Measurements from ENCODE around the gene USP6.
"Not testable (repeated sequence)": the region's sequence is repeated elsewhere in the genome, so short reads cannot be mapped to it uniquely, and the experiment has no call there.

USP6 gene

DNA sequence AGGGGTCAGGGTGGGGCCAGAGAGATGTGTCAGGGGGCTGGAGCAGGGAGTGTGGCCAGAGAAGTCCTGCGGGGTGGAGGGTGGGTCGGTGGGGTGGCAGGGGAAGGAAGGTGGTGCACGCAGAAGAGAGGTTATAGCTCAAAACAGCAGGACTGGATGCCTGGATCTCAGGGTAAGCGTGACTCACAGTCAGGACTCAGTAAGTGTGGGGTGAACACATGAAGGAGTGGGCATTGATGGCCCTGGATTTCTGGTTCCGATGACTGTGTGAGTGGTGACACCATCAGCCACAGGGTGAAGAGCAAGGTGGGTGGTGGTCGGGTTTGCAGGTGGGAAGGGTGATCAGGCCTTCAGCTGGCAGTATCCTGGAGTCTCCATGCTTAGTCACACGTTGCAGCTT lies 6.2 kb downstream of the USP6 start:
- not testable (repeated sequence) for DNase-seq (ENCODE audit: low spot score)

DNA sequence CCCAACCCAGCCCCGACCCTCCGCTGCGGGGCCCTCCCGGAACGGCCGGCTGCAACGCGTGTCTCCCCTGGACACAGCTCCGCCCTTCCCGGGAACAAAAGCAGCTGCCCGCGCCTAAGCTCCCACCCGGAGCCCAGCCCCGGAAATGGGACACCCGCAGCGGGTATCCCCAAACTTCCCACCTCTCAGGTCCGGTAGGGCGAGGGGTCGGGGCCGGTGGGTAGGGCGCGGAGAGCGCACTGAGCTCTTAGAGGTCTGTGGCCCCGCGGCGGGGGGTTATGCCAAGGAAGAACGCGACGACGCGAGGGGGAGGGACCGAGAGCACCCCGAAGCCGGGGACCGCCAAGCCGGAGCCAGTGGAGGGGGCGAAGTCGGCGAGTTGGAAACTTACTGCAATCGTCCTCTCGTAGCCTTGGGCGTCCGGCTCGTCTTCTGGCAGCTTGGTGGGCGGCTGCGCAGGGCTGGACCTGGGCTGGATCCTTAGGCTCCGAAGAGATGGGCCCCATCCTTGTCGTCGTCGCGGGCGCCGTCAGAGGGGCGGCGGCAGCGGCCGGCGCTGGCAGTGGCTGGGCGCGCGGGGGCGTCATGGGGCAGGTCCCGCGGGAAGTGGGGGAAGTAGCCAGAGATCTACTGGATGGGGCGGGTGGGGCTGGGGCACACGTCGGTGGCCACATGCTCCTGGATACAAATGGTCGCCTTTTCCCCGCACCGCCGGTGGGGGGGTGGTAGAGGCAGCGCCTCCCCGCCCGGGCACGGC lies 6.9 kb downstream of the USP6 start:
- peak; percentile 43 for DNase-seq (ENCODE audit: low spot score)

DNA sequence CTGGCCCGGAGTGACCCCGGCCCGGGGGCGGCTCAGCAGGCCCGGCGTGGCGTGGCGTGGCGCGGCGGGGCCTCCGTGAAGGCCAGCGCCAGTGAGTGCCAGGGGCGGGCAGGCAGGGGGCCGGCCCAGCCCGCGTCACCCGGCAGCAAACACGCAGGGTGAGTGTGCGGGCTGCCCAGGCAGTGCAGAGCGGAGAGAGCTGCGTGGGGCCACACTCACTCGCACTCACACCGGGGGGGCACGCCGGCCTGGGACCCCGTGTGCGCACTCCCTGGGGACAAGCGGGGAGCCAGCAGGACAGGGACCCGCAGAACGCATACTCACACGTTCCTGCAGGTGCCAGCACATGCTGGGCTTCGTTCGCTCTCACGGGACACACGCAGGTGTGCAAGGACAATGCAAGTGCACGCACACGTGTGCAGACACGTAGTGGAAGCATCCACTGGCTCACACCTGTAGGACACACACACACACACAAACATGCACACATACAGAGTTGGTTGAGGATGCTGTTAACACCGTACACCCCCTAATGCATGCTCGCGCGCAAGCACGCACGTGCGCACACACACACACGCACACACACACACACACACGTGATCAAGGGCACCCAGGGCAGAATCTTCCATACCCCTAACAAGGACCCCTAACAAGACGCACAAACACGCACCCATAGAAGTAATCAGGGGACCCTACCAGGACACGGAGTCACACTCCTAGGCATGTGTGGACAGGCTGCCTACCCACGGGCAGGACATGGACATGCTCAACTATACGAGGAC lies 7.7 kb downstream of the USP6 start:
- no peak for DNase-seq (ENCODE audit: low spot score)

DNA sequence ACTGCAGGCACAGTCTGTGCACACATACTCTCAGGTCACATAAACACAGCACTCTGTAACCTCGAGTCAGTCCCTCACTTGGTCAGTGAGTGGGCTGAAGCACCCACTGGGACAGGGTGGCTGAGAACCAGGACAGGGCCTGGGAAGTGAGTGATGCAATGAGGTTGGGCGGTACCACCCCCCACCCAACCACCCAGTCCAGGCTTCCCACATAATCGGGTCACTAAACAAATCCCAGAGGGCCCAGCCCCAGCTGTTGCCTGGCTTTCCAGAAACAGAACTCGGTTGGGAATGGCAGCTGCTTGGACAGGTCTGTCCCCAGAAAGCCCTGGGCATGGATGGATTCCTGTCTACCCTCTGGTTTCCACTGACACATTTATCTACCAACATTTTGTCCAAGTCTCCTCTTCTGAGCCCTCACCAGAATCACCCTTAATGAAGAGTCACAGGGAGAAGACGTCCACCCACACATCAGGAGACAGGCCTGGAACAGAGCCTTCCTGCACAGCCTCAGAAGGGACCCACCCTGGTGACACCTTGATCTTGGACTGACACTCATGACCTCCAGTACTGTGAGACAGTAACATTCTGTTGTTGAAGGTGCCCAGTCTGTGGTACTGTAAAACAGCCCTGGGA lies 8.4 kb downstream of the USP6 start:
- not testable (repeated sequence) for DNase-seq (ENCODE audit: low spot score)

DNA sequence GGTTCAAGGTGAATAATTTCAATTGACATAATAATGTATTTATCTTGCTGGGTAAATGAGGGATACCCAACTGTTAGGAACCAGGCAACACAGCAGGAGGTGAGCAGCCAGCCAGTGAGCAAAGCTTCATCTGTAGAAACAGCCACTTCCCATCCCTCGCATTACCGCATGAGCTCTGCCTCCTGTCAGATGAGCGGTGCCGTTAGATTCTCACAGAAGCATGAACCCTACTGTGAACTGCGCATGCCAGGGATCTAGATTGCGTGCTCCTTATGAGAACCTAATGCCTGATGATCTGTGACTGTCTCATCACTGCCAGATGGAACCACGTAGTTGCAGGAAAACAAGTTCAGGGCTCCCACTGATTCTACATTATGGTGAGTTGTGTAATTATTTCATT lies 9.1 kb downstream of the USP6 start:
- DNase-seq (ENCODE audit: low spot score): not testable (repeated sequence)

DNA sequence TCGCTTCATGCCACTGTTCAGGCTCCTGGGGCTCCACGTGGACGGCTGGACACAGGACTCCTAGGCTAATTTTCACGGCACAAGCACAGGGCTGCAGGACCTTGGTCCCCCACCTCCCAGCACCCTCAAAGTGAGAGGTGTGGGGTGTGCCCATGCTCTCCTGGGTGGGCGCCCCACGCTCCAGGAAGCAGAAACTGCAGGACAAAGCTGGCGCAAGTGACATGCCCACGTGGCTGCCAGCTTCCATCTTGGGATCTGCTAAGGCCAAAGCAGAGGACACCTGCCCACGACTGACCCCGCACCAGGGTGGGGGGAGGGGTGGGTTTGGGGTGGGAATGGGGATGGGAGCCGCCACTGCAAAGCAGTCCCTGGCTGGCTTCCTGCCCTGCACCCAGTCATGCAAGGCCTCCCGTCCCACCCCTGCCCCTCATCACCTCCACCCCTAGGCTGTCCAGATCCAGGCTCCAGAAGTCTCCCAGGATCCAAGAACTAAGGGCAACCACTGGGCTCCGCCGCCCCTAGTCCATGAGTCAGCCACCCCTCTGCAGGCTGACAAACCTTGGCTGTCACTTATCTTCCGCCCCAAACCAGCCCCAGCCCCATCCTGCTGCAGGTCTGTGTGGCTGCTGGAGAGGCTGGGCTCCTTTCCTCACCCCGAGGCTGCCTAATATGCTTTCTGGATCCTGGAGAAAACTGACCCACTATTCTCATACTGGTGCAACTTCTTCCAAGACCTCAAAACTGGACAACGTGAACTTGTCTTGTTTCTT lies 11.1 kb downstream of the USP6 start:
- DNase-seq (ENCODE audit: low spot score): no peak

DNA sequence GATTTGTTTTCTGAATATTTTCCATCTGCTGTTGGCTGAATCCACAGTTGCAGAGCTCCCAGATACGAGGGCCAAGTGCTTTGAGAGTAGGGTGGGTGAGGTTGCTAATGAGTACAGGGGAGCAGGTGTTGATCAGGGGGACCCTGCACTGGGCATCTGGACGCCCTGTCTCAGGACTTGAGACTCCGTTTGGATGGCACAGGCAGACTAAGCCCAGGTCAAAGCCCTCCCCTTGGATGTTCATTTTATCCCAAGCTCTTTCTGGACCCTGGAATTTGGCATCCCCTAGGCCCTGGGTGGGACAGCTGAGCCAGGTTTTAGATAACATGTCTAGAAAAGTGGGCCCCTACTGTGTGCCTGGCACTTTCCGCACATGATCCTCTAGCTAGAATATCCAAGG lies 12.1 kb downstream of the USP6 start:
- DNase-seq (ENCODE audit: low spot score): no peak

DNA sequence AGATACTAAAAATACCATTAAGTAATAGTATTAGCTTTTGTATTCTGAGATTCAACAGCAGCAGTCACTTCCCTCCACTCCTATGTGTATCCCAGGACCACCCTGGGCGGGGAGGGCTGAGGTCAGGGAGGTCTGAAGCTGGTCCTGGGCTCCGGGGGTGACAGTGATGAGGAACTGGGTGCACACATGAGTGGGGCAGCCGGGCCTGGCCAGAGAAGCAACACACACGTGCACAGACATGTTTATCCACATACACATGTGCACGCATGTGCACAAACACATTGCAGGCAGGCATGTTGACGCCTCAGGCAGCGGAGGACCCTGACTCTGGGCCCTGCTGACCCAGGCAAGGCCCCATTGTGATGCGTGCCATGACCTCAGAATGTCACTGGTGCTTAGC lies 12.6 kb downstream of the USP6 start:
- DNase-seq (ENCODE audit: low spot score): not testable (repeated sequence)

DNA sequence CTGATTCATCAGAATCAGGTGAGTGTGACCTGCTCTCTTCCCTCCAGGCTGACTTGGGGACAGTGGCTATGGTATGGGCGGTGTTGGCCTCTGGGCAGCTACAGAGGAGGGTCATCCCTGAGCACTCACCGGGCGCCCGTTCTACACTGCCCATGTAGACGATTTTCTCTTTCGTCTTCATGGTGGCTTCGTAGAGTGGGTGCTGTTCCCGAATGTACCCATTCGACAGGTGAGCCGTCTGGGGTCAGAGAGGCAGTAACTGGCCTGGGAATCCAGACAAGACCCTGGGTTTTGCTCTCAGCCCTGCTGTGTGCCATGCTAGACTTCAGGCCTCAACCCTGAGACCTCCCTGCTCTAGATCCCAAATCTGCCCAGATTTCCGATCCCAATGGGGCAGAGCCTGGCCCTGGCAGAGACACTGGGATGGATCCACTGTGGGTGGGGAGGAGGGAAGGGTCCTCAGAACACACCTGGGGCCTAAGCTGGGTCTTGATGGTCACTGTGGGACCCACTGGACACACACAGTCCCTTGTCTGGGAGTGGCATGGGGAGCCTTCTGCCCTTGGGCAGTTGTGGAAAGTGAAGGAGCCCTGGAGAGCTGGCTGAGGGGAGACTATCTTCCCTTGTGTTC lies 13.2 kb downstream of the USP6 start:
- no peak for DNase-seq (ENCODE audit: low spot score)

DNA sequence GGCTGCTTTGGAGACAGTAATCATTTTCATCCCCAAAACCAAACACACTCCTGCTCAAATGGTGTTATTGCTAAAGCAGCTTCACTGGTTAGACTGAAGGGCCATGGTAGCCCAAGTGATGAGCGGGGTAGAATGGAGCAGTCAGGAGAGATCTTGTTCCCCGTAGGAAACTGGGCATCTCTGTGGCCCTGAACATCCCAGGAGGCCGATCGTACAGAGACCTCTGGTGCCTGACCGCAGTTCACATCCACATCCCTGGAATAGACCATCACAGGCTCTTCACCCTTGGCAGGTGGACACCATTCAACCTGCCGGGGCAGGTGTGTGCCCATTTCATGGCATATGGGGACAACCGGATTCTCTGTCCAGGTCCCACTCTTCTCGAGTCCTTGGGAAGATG lies 13.9 kb downstream of the USP6 start:
- not testable (repeated sequence) for DNase-seq (ENCODE audit: low spot score)

DNA sequence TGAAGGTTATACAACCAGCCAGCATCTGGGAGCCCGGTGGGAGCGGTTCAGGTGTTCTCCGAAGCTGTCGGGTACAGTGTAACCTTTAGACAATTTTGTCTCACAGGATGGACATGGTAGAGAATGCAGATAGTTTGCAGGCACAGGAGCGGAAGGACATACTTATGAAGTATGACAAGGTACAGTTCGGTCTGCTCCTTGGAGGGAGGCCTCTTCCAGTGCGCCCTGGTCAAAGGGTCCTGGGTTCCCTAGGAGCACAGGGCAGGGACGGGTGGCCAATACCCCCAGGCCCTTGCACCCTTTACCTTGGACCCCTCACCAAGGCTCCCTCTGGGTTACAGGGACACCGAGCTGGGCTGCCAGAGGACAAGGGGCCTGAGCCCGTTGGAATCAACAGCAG lies 14.4 kb downstream of the USP6 start:
- DNase-seq (ENCODE audit: low spot score): not testable (repeated sequence)

DNA sequence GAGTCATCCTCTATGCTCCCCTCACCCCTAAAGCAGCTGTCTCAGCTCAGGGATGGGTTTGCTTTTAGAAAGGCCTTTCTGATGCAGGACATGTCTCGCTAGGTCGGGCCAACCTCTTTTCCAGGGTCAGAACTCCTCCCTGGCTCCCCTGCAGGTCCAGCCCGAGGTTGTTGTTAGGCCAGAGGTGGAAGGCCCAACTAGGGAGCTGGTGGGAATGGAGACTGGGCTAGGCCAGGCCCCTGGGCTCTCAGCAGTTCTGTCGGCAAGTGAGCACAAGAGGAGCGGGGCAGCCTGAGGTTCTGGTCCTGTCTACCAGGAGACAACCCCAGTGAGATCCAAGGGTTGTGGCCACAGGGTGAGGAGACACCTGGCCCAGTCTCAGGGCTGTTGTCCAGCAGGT lies 14.9 kb downstream of the USP6 start:
- DNase-seq (ENCODE audit: low spot score): not testable (repeated sequence)

DNA sequence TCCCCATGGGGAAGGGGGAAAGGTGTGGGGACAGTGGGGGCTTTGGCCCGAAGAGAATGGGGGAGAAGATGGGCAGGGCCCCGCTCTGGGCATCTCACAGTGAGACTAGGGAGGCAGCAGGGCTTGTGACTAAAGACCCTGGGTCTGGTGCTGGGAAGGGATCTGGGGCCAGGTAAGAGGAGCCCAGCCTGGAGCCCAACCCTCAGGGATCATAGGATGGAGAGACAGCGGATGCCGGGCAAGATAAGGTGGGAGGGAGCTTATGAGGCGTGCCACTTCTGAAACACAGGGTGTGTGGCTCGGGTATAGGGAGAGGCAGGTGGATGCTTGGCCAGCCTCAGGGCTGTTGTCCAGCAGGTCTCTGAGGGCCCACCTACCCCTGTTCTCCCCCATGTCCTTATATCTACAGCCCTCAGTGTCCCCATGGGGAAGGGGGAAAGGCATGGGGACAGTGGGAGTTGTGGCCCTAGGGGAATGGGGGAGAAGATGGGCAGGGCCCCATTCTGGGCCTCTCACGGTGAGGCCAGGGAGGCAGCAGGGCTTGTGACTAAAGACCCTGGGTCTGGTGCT lies 15.4 kb downstream of the USP6 start:
- DNase-seq (ENCODE audit: low spot score): no peak

DNA sequence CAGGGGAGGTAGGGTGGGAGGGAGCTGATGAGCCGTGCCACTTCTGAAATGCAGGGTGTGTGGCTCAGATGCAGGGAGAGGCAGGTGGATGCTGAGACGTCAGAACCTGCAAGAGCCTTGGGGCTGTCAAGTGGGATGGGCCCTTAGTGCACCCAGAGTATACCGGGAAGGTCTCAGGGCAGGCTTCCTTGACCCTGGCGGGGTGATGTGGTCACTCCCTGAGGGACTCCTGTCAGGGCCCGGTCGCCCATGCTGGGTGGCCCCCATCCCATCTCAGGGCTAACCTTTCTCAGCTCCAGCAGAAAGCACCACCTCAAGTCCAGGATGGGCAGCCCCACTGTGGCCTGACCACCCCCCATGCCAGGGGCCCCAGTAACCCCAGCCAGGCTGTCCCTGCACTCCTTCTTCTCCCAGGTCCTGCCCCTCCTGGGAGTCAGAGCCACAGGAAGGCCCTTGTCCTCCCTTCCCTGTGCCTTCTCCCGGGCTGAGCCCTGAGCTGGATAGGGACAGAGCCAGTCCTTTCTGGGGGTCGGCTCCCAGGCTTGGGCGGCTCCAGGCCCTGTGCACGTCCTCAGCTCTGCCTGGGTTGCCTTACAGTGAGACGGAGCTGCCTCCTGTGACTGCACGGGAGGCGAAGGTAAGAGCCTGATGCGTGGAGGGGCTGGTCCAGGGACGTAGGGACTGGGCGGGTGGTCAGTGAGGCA lies 16.1 kb downstream of the USP6 start:
- DNase-seq (ENCODE audit: low spot score): not testable (repeated sequence)

DNA sequence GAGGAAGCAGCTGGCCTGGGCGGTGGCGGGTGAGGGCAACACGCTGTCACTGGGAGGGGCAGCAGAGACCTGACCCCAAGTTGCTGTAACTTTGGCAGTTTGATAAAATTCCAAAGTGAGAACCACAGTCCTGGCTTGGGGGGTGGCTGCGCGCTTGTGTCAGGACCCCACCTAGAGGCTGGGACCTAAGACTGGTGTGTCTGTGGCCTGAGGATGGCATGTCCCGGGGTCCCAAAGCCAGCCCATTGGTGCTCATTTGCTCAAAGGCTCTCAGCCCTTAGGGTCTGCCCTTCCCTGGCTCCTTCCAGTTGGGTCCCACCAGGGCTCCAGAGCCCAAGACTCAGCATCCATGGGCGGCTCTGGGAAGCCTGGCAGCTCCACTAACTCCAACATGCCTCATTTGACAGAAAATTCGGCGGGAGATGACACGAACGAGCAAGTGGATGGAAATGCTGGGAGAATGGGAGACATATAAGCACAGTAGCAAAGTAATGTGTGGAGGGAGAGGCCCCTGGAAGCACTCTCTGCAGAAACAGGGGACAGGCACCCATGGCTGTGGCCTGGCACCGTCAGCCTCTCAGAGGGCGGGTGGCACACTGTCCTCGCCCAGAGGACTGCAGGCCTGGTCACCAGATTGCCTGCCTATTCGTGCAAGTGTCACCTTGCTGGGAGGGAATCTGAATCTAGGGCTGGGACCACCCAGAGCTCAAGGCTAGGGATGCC lies 16.8 kb downstream of the USP6 start:
- not testable (repeated sequence) for DNase-seq (ENCODE audit: low spot score)

DNA sequence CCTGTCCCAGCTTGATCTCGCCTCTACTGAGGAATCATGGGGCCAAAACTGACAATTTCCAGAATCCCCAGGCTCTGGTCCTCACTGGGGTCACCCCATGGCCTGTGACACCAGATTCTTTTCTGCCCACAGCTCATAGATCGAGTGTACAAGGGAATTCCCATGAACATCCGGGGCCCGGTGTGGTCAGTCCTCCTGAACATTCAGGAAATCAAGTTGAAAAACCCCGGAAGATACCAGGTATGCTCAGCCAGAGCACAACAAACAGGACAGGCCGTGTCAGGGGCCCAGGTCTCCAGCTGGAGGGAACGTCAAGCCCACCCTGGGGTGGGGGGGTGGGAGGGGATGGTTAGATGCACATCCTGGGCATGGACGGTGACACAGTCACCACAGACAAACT lies 17.5 kb downstream of the USP6 start:
- DNase-seq (ENCODE audit: low spot score): no peak

DNA sequence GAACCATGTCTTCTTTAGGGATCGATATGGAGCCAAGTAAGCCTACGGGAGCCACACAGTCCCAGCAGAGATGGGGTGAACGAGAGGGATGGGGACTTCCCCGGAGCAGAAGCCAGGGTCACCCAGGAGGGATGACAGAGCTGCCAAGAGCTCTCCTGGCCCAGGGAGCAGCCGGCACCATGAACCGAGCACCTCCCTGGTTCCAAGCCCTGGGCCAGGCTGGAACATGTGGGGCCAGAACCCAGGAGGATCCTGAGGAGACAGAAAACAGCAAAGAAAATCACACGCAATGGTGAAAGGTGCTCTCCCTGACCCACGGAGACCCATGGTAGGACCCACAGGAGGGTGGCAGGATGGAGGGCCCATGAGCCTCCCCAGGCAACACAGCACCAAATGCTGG lies 18.1 kb downstream of the USP6 start:
- DNase-seq (ENCODE audit: low spot score): not testable (repeated sequence)

DNA sequence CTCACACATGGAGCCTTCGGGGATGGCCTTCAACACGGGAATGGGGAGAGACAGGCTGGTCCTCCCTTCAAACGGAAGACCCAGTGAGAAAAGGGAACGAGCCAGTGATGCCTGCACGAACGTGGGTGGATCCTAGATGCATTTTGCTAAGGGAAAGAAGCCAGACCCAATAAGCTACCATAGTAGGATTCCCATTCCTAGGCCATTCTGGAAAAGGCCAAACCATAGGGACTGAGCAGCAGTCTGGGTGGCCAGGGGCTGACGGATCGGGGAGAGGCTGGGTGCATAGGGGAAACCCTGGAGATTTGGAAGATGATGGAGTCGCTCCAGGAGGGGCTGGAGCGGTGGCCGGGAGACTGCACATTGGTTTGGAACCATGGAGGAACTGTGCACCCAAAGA lies 18.7 kb downstream of the USP6 start:
- not testable (repeated sequence) for DNase-seq (ENCODE audit: low spot score)

DNA sequence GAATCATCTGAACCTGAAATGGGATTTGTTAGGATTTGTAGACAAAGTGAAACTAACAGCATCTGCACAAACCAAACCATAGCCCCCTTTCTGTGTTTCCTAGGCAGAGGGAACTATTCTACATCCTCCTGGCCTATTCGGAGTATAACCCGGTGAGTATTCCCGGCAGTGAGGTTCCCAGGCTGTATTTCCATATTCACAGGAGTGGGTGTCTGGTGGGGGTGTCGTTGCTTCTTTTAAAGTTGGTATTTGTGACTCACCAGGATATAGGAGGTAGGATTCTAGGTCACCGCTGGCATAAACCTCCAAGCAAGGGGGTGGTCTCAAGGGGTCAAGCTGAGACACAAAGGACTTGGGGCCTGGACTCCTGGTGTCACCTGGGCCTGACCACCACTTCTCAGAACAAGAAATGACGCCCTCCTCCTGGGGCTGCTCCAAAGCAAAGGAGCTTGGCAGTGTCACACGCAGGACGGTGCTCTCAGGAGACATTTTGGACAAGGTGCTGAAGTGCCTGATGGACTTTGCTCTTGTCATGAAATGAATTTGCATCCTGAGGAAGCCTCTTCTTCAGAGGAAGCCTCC lies 19.4 kb downstream of the USP6 start:
- not testable (repeated sequence) for DNase-seq (ENCODE audit: low spot score)

Data from GM03348 (cell line).